ENCODE data around the gene TECR. TPM values are rescaled to one million over a fixed set of nuclear protein-coding genes. Genes with fewer than 3 reads are reported as not detected.
"Not testable (repeated sequence)": the region's sequence is repeated elsewhere in the genome, so short reads cannot be mapped to it uniquely, and the experiment has no call there.

The TECR gene
- total RNA-seq, 2 experiments from 2014 or later: 142 to 176 TPM

DNA sequence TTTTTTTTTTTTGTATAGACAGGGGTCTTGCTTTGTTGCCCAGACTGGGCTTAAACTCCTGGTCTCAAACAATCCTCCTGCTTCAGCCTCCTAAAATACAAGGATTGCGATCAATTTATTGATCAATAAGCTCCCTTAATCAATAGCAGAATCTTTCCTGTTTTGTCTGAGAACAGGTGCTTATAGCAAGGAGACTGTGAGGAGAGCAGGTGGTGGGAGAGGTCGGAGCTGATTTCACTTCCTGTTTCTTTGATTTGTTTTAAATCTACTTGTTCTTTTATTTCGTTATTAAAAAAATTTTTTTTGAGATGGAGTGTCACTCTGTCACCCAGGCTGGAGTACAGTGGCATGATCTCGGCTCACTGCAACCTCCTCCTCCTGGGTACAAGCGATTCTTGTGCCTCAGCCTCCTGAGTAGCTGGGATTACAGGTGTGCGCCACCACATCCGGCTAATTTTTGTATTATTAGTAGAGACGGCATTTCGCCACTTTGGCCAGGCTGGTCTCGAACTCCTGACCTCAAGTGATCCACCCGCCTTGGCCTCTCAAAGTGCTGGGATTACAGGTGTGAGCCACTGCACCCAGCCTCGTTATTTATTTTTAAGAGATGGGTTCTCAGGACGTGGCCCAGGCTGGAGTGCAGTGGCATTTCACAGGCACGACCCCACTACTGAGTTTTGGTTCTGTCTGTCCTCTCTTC, 84.2 kb downstream of the TECR start:
- ATAC-seq; H3K27ac Mint-ChIP-seq; CTCF ChIA-PET; DNase-seq; H3K36me3 Mint-ChIP-seq; H3K4me1 Mint-ChIP-seq; H3K27me3 Mint-ChIP-seq; H3K9me3 Mint-ChIP-seq (ENCODE audit: low read depth); H3K4me3 Mint-ChIP-seq: not testable (repeated sequence)

DNA sequence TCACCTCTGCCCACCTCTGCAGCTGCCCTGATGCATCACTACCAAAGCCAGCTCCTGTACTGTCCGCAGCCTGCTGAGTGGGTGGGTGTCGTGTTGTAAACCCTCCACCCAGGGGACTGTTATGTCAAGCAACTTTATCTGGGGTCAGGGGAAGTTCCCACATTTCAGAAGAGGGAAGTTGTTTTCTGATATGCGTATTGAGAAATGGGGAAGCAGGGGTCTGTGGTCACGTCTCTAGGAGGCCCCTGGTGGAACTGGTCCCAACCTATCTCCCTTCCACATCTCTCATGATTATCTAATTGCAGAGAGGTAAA, 84.7 kb downstream of the TECR start:
- Mint-ChIP-seq H3K4me1 (no peaks in the 10 kb centered on the region), H3K36me3 (no peaks in the 10 kb centered on the region), H3K27ac (no peak overlapping the region), H3K9me3 (ENCODE audit: low read depth) (peaks cover 3% of the 10 kb centered on the region), H3K27me3 (no peaks in the 10 kb centered on the region), H3K4me3 (no peak overlapping the region)
- CTCF ChIA-PET: no interaction called here
- no peak for DNase-seq
- no peak for ATAC-seq

Small RNA genes within 50 kb of the gene (microRNA-seq; reads per million reads assigned to microRNA genes)
- gene MIR639: not detected

Other genes starting within 250 kb of the TECR start
- gene ADGRE5, start 148.2 kb upstream of the TECR start, total RNA-seq: 100 to 1,000 TPM; 276 to 311 TPM
- 100 to 1,000 TPM; 273 to 311 TPM for gene DDX39A, start 110.3 kb upstream of the TECR start, total RNA-seq
- gene PKN1, start 96.3 kb upstream of the TECR start, total RNA-seq: 100 to 1,000 TPM; 224 to 236 TPM
- gene PTGER1, start 54.2 kb upstream of the TECR start, total RNA-seq: under 1 TPM in 1 of 2 experiments, not detected in 1; 0.40 TPM
- 10 to 100 TPM; 26.2 to 30.8 TPM for gene GIPC1, start 33.5 kb upstream of the TECR start, total RNA-seq
- 100 to 1,000 TPM in 1 of 2 experiments, 10 to 100 TPM in 1; 86.0 to 103 TPM for gene DNAJB1, start 11.2 kb upstream of the TECR start, total RNA-seq
- 100 to 1,000 TPM; 113 to 129 TPM for gene NDUFB7, start 42.5 kb downstream of the TECR start, total RNA-seq
- not detected for gene CLEC17A, start 53.5 kb downstream of the TECR start, total RNA-seq
- gene ADGRE3, start 145.2 kb downstream of the TECR start, total RNA-seq: not detected
- gene ZNF333, start 160.5 kb downstream of the TECR start, total RNA-seq: 10 to 100 TPM in 1 of 2 experiments, 1 to 10 TPM in 1; 8.5 to 11.1 TPM
- gene ADGRE2, start 249.0 kb downstream of the TECR start, total RNA-seq: under 1 TPM; 0.49 to 0.50 TPM

All from activated CD8-positive, alpha-beta memory T cell treated with anti-CD3 and anti-CD28 coated beads, Interleukin-2, amount 10 ng/mL, durations not matched to agents 7 days and 5 days (primary cell).